Hepatocyte (in vitro differentiated cells): Measurements from ENCODE around the gene VEPH1. TPM values are rescaled to one million over a fixed set of nuclear protein-coding genes. Genes with fewer than 3 reads are reported as not detected.
A peak's percentile ranks its signal among the peaks of the same experiment; 100 is the strongest.

ENCODE experiments used
- DNase-seq: peaks from one replicate; pipeline ENCODE4 v3.0.0-alpha.2; 2016; ENCODE audit warnings: low spot score
- H2AFZ ChIP-seq: fragments of 200-600 bp; sonication (generic); 2 replicates; pipeline ENCODE4 v1.6.0; 2016; ENCODE audit warnings: antibody characterized with exemption, mild to moderate bottlenecking
- H3K27ac ChIP-seq: fragments of 200-600 bp; sonication (generic); 2 replicates; pipeline ENCODE4 v1.5.1; 2016; ENCODE audit warnings: mild to moderate bottlenecking
- H3K27me3 ChIP-seq: fragments of 200-600 bp; sonication (generic); 2 replicates; pipeline ENCODE4 v1.6.1; 2016
- H3K36me3 ChIP-seq: fragments of 200-600 bp; sonication (generic); replicated peaks from 2 replicates; pipeline ENCODE4 v1.5.1; 2016; ENCODE audit warnings: low read depth; ENCODE audit not compliant: insufficient read depth
- H3K4me1 ChIP-seq: fragments of 200-600 bp; sonication (generic); 2 replicates; pipeline ENCODE4 v1.5.1; 2016; ENCODE audit warnings: mild to moderate bottlenecking, moderate library complexity; ENCODE audit not compliant: insufficient read depth
- H3K4me2 ChIP-seq: fragments of 200-600 bp; sonication (generic); 2 replicates; pipeline ENCODE4 v1.6.0; 2016
- H3K4me3 ChIP-seq: fragments of 200-600 bp; sonication (generic); 2 replicates; pipeline ENCODE4 v1.5.1; 2016; ENCODE audit warnings: mild to moderate bottlenecking
- H3K79me2 ChIP-seq: fragments of 200-600 bp; sonication (generic); 2 replicates; pipeline ENCODE4 v1.6.0; 2017; ENCODE audit warnings: mild to moderate bottlenecking
- H3K9me2 ChIP-seq: fragments of 200-600 bp; sonication (generic); replicated peaks from 2 replicates; pipeline ENCODE4 v1.6.0; 2017; ENCODE audit warnings: mild to moderate bottlenecking; ENCODE audit not compliant: insufficient read depth
- H3K9me3 ChIP-seq: fragments of 200-600 bp; sonication (generic); 2 replicates; pipeline ENCODE4 v1.5.1; 2016; ENCODE audit warnings: low read depth, mild to moderate bottlenecking
- H4K20me1 ChIP-seq: fragments of 200-600 bp; sonication (generic); 2 replicates; pipeline ENCODE4 v1.6.0; 2016; ENCODE audit warnings: mild to moderate bottlenecking; ENCODE audit not compliant: insufficient read depth, poor library complexity, severe bottlenecking
- CTCF ChIP-seq: fragments of 200-600 bp; sonication (generic); IDR thresholded peaks from 2 replicates; pipeline ENCODE4 v1.5.1; 2016; ENCODE audit warnings: antibody characterized with exemption, mild to moderate bottlenecking; ENCODE audit not compliant: poor library complexity
- EZH2 ChIP-seq: fragments of 200-600 bp; sonication (generic); IDR thresholded peaks from 2 replicates; pipeline ENCODE4 v1.6.1; 2016; ENCODE audit warnings: antibody characterized with exemption, mild to moderate bottlenecking, borderline replicate concordance
- EZH2phosphoT487 ChIP-seq: fragments of 200-600 bp; sonication (generic); IDR thresholded peaks from one replicate; pipeline ENCODE4 v1.6.1; 2018; ENCODE audit warnings: antibody characterized with exemption, mild to moderate bottlenecking, low read depth, moderate library complexity; ENCODE audit not compliant: unreplicated experiment, severe bottlenecking
- WGBS: methylation state at CpG from one replicate; pipeline ENCODE4 v1.1.6; 2016; ENCODE audit warnings: low lambda C conversion rate; ENCODE audit errors: missing lambda C conversion rate; 5-methylcytosine and 5-hydroxymethylcytosine counted together
- polyA plus RNA-seq: library from polyadenylated mRNA; unstranded; fragments of >200 nt; fragmentation: Nextera tagmentation; extraction: Ambion mirVana; gene quantifications from 2 replicates; pipeline ENCODE4 v1.2.1, GENCODE V29; 2016
- total RNA-seq: library from RNA; depleted of rRNA; stranded (reverse); fragments of >200 nt; gene quantifications from 2 replicates; pipeline ENCODE4 v1.2.3, GENCODE V29; 2014

The VEPH1 gene
- total and polyA plus RNA-seq, 2 experiments from 2014 or later: 2.5 to 4.7 TPM

GRCh38 chr3:157444797-157445184 is 58.4 kb downstream of the VEPH1 start:
- Histone ChIP-seq H3K4me3 (no peak overlapping the region), H3K4me2 (no peak overlapping the region), H3K27ac (no peak overlapping the region), H3K27me3 (no peaks in the 10 kb centered on the region), H4K20me1 (no peaks in the 10 kb centered on the region), H3K4me1 (peaks cover 5% of the 10 kb centered on the region), H2AFZ (no peak overlapping the region), H3K36me3 (no peaks in the 10 kb centered on the region), H3K79me2 (no peaks in the 10 kb centered on the region), H3K9me3 (no peaks in the 10 kb centered on the region), H3K9me2 (no peaks in the 10 kb centered on the region)
- TF ChIP-seq CTCF (no peak), EZH2 (no peak)
- 100% methylated on average over 1 of the region's 1 CpG for WGBS
- DNase-seq: no peak

- no peaks in the 10 kb centered on the region for H3K79me2 ChIP-seq
- H3K4me2 ChIP-seq: no peak overlapping the region
- H3K27ac ChIP-seq: peak overlapping the region; percentile 44
- no peak overlapping the region for H2AFZ ChIP-seq
- H4K20me1 ChIP-seq: no peaks in the 10 kb centered on the region
- peaks cover 3% of the 10 kb centered on the region for H3K27me3 ChIP-seq
- H3K9me2 ChIP-seq: no peaks in the 10 kb centered on the region
- peaks cover 5% of the 10 kb centered on the region for H3K4me1 ChIP-seq
- 66% methylated on average over 3 of the region's 3 CpGs for WGBS
- no peak overlapping the region for H3K4me3 ChIP-seq
- TF ChIP-seq EZH2phosphoT487 (no peak), CTCF (no peak), EZH2 (no peak)
- H3K9me3 ChIP-seq: no peaks in the 10 kb centered on the region
- no peaks in the 10 kb centered on the region for H3K36me3 ChIP-seq
- DNase-seq: no peak
Observed at GRCh38 chr3:157443905-157444796, 59.1 kb downstream of the VEPH1 start.

GRCh38 chr3:157442729-157443128 is 60.5 kb downstream of the VEPH1 start:
- H3K9me3 ChIP-seq: no peaks in the 10 kb centered on the region
- DNase-seq: no peak
- H3K27ac ChIP-seq: peak overlapping the region; percentile 73
- H3K36me3 ChIP-seq: no peaks in the 10 kb centered on the region
- TF ChIP-seq EZH2phosphoT487 (no peak), CTCF (no peak), EZH2 (no peak)
- no peaks in the 10 kb centered on the region for H3K9me2 ChIP-seq
- peaks cover 5% of the 10 kb centered on the region for H3K4me1 ChIP-seq
- no peak overlapping the region for H3K4me3 ChIP-seq
- no peak overlapping the region for H2AFZ ChIP-seq
- WGBS: 44% methylated on average over 2 of the region's 2 CpGs
- no peaks in the 10 kb centered on the region for H4K20me1 ChIP-seq
- peaks cover 13% of the 10 kb centered on the region for H3K27me3 ChIP-seq
- no peaks in the 10 kb centered on the region for H3K79me2 ChIP-seq
- no peak overlapping the region for H3K4me2 ChIP-seq
